Bronchial epithelial cell (primary cell): Measurements from ENCODE around the gene KCTD2. TPM values are rescaled to one million over a fixed set of nuclear protein-coding genes. Genes with fewer than 3 reads are reported as not detected.
A peak's percentile ranks its signal among the peaks of the same experiment; 100 is the strongest.

ENCODE experiments used
- DNase-seq: peaks from one replicate; pipeline ENCODE4 v3.0.0-alpha.2; 2010; ENCODE audit warnings: low read depth
- FAIRE-seq: peaks from 2 replicates; lab custom pipeline; 2011; peaks lifted over from hg19 to GRCh38; lab: Jason Lieb, UNC
- H3K27me3 ChIP-seq: 2 replicates; pipeline ENCODE4 v1.5.1; 2011; ENCODE audit warnings: low read length; ENCODE audit not compliant: control insufficient read depth, insufficient read depth
- H3K36me3 ChIP-seq: 2 replicates; pipeline ENCODE4 v1.5.1; 2011; ENCODE audit warnings: low read length; ENCODE audit not compliant: control insufficient read depth, insufficient read depth
- H3K4me3 ChIP-seq: 2 replicates; pipeline ENCODE4 v1.5.1; 2011; ENCODE audit warnings: mild to moderate bottlenecking, low read depth, low read length, control low read depth
- CTCF ChIP-seq: IDR thresholded peaks from 2 replicates; pipeline ENCODE4 v1.5.1; 2011; ENCODE audit warnings: mild to moderate bottlenecking, moderate library complexity, low read length, control low read depth, inconsistent platforms; ENCODE audit not compliant: insufficient read depth, severe bottlenecking
- total RNA-seq: library from RNA; depleted of rRNA; stranded (reverse); fragments of >200 nt; gene quantifications from 2 replicates; pipeline ENCODE4 v1.2.1, GENCODE V29; 2014

KCTD2 gene
- total RNA-seq, 1 donor from 2014 or later, result 5.0 TPM

- Histone ChIP-seq H3K36me3 (no peaks in the 10 kb centered on the region), H3K27me3 (no peaks in the 10 kb centered on the region), H3K4me3 (peak within 1 kb of the TSS; percentile 58)
- TF ChIP-seq CTCF, result no peak
- FAIRE-seq (no peak), DNase-seq (peak; percentile 72)
These were observed 40.8 kb downstream of the KCTD2 start, which contains the start of gene SLC16A5 for GRCh38 chr17:75087558-75088453. Gene SLC16A5 (plus strand): TSS chr17:75087954. CDS start chr17:75093637, 5,683 bp downstream.

GRCh38 chr17:75088465-75089417 lies 41.7 kb downstream of the KCTD2 start:
- Histone ChIP-seq H3K36me3 (no peaks in the 10 kb centered on the region), H3K4me3 (peak overlapping the region; percentile 58), H3K27me3 (no peaks in the 10 kb centered on the region)
- no peak for TF ChIP-seq CTCF
- peak; percentile 59 for DNase-seq
- FAIRE-seq, result no peak

- Histone ChIP-seq H3K4me3 (no peak overlapping the region), H3K36me3 (no peaks in the 10 kb centered on the region), H3K27me3 (no peaks in the 10 kb centered on the region)
- TF ChIP-seq CTCF, result no peak
- FAIRE-seq (no peak), DNase-seq (no peak)
These were observed 44.1 kb downstream of the KCTD2 start for GRCh38 chr17:75090871-75091854.

- Histone ChIP-seq H3K4me3 (no peak overlapping the region), H3K27me3 (no peaks in the 10 kb centered on the region), H3K36me3 (no peaks in the 10 kb centered on the region)
- no peak for TF ChIP-seq CTCF
- FAIRE-seq, result peak; percentile 98
- DNase-seq, result no peak
These were observed 44.9 kb downstream of the KCTD2 start for GRCh38 chr17:75091855-75092327.
